Stimulated activated CD4-positive, alpha-beta T cell treated with anti-CD3 and anti-CD28 coated beads, Interleukin-2, amount 100 ng/mL, for 48 hours (primary cell): Measurements from ENCODE around the gene MYL10.

Source experiments
- DNase-seq, 2 donors: peaks; one replicate each; pipeline ENCODE4 v3.0.0-alpha.2; 2020

Gene MYL10

GRCh38 chr7:101563943-101564777 lies 64.9 kb downstream of the MYL10 start:
- no peak for DNase-seq
